HepG2 (cell line): ENCODE data around the gene BMERB1. TPM values are rescaled to one million over a fixed set of nuclear protein-coding genes. Genes with fewer than 3 reads are reported as not detected.

Experiments used
- AHDC1 ChIP-seq: sonication (generic); formaldehyde crosslinking; IDR thresholded peaks from 2 replicates; pipeline ENCODE4 v1.5.1; 2020; ENCODE audit warnings: mild to moderate bottlenecking, missing genetic modification reagents, borderline replicate concordance
- BCL6 ChIP-seq: IDR thresholded peaks from 2 replicates; pipeline ENCODE4 v1.6.1; 2016; ENCODE audit warnings: missing genetic modification reagents, missing compliant biosample characterization
- CEBPG ChIP-seq: IDR thresholded peaks from 2 replicates; pipeline ENCODE4 v1.6.1; 2016
- FUBP1 ChIP-seq: sonication (generic); formaldehyde crosslinking; IDR thresholded peaks from 2 replicates; pipeline ENCODE4 v1.5.1; 2020; ENCODE audit warnings: missing genetic modification reagents, mild to moderate bottlenecking, borderline replicate concordance
- MED1 ChIP-seq: sonication (generic); formaldehyde crosslinking; IDR thresholded peaks from 2 replicates; pipeline ENCODE4 v1.4.0; 2020; ENCODE audit warnings: missing genetic modification reagents
- SOX5 ChIP-seq: IDR thresholded peaks from 2 replicates; pipeline ENCODE4 v1.6.1; 2016; ENCODE audit warnings: borderline replicate concordance
- THRA ChIP-seq: sonication (generic); formaldehyde crosslinking; IDR thresholded peaks from 2 replicates; pipeline ENCODE4 v1.4.0; 2020; ENCODE audit warnings: missing genetic modification reagents, borderline replicate concordance
- ZNF652 ChIP-seq: IDR thresholded peaks from 2 replicates; pipeline ENCODE4 v1.6.1; 2016; ENCODE audit warnings: low read depth, borderline replicate concordance
- polyA plus RNA-seq, 8 experiments: library from polyadenylated mRNA; depleted of rRNA in 3 of 8; stranded (reverse) in 7 of 8; unstranded in 1 of 8; fragments of >200 nt; fragmentation: Illumina TruSeq in 4 of 8; extraction: Trizol in 4 of 8; gene quantifications; 2 replicates each; pipeline versions ENCODE4 v1.2.1 to v1.2.3, GENCODE V29; 2011 to 2016; ENCODE audit warnings: low read depth in 4 of 8, missing spikeins in 1 of 8, mixed read lengths in 1 of 8; ENCODE audit not compliant: insufficient read depth in 1 of 8
- total RNA-seq, 5 experiments: library from RNA; depleted of rRNA; stranded (reverse); fragments of >200 nt; fragmentation: Illumina TruSeq; extraction: Trizol; gene quantifications; 2 replicates each; pipeline ENCODE4 v1.2.3, GENCODE V29; 2016; ENCODE audit warnings: low read depth in 1 of 5
- TF ChIP-seq, protein P1 (sequence below): sonication (generic); formaldehyde crosslinking; IDR thresholded peaks from 2 replicates; pipeline ENCODE4 v1.4.0; 2020; ENCODE audit warnings: mild to moderate bottlenecking, missing genetic modification reagents
- TF ChIP-seq, protein P2 (sequence below): sonication (generic); formaldehyde crosslinking; IDR thresholded peaks from 2 replicates; pipeline ENCODE4 v1.4.0; 2020; ENCODE audit warnings: missing genetic modification reagents, mild to moderate bottlenecking, borderline replicate concordance
- TF ChIP-seq, protein P3 (sequence below): sonication (generic); formaldehyde crosslinking; IDR thresholded peaks from 2 replicates; pipeline ENCODE4 v1.8.0; 2022; ENCODE audit warnings: missing genetic modification reagents, mild to moderate bottlenecking, moderate library complexity, borderline replicate concordance

The BMERB1 gene
- total and polyA plus RNA-seq, 2 of the 13 experiments (the other 11 are each of a cell fraction or from before 2014, with no cell fraction given): 1.4 TPM

DNA sequence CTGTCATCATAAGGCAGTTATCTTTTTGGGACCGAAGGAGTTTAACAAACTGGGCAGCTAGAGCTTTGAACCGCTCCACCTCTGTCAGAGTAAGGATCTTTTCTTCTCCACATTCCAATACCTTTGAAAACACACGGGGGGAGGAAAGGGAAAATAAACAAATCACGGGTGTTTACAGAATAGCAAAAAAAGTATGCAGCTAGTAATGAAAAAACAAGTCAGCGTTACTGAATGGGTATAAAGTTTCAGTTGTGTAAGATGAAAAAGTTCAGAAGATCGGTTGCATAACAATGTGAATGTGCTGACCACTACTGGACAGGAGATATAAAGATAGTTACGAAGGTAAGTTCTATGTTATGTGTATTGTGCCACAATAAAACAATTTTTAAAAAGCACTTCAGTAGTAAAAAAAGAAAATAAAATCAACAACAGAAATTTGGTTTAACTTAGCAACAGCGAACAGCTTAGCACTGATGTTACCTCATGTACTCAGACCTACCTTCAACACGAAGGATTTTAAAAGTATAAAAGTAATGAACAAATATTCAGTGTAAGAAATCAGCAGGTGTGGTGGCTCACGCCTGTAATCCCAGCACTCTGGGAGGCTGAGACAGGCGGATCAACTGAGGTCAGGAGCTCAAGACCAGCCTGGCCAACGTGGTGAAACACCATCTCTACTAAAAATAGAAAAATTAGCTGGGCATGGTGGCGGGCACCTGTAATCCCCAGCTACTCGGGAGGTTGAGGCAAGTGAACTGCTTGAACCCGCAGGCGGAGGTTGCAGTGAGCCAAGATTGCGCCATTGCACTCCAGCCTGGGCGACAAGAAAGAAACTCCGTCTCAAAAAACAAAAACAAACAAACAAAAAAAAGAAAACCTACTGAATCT lies 174.3 kb downstream of the BMERB1 start (continued):
- TF ChIP-seq FUBP1 (CRISPR knock-in tag): no peak
- TF ChIP-seq, protein P1, sequence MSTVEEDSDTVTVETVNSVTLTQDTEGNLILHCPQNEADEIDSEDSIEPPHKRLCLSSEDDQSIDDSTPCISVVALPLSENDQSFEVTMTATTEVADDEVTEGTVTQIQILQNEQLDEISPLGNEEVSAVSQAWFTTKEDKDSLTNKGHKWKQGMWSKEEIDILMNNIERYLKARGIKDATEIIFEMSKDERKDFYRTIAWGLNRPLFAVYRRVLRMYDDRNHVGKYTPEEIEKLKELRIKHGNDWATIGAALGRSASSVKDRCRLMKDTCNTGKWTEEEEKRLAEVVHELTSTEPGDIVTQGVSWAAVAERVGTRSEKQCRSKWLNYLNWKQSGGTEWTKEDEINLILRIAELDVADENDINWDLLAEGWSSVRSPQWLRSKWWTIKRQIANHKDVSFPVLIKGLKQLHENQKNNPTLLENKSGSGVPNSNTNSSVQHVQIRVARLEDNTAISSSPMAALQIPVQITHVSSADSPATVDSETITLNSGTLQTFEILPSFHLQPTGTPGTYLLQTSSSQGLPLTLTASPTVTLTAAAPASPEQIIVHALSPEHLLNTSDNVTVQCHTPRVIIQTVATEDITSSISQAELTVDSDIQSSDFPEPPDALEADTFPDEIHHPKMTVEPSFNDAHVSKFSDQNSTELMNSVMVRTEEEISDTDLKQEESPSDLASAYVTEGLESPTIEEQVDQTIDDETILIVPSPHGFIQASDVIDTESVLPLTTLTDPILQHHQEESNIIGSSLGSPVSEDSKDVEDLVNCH (CRISPR knock-in tag): no peak
- peak; percentile 40; the same call in 1 of the 2 replicates for TF ChIP-seq ZNF652 (CRISPR knock-in tag)
- TF ChIP-seq BCL6 (CRISPR knock-in tag): peak; percentile 84
- 0 out of 2 replicates have a peak, but pooled peaks have one; percentile 42 for TF ChIP-seq THRA (CRISPR knock-in tag)
- peak; percentile 95 for TF ChIP-seq SOX5 (CRISPR knock-in tag)
- TF ChIP-seq AHDC1 (CRISPR knock-in tag): peak; percentile 94; the same call in 1 of the 2 replicates
- TF ChIP-seq, protein P2, sequence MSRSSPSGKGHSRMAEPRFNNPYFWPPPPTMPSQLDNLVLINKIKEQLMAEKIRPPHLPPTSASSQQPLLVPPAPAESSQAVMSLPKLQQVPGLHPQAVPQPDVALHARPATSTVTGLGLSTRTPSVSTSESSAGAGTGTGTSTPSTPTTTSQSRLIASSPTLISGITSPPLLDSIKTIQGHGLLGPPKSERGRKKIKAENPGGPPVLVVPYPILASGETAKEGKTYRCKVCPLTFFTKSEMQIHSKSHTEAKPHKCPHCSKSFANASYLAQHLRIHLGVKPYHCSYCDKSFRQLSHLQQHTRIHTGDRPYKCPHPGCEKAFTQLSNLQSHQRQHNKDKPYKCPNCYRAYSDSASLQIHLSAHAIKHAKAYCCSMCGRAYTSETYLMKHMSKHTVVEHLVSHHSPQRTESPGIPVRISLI (CRISPR knock-in tag): peak; percentile 98
- peak; percentile 99 for TF ChIP-seq MED1 (CRISPR knock-in tag)
- TF ChIP-seq CEBPG (CRISPR knock-in tag): peak; percentile 98
- TF ChIP-seq, protein P3, sequence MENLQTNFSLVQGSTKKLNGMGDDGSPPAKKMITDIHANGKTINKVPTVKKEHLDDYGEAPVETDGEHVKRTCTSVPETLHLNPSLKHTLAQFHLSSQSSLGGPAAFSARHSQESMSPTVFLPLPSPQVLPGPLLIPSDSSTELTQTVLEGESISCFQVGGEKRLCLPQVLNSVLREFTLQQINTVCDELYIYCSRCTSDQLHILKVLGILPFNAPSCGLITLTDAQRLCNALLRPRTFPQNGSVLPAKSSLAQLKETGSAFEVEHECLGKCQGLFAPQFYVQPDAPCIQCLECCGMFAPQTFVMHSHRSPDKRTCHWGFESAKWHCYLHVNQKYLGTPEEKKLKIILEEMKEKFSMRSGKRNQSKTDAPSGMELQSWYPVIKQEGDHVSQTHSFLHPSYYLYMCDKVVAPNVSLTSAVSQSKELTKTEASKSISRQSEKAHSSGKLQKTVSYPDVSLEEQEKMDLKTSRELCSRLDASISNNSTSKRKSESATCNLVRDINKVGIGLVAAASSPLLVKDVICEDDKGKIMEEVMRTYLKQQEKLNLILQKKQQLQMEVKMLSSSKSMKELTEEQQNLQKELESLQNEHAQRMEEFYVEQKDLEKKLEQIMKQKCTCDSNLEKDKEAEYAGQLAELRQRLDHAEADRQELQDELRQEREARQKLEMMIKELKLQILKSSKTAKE: peak; percentile 59; the same call in 1 of the 2 replicates
